HG02943 (cell line): ENCODE data around the gene MS4A15.
"Not testable (repeated sequence)": the region's sequence is repeated elsewhere in the genome, so short reads cannot be mapped to it uniquely, and the experiment has no call there.

Experiments used
- ATAC-seq: cut with Tn5 transposase; IDR thresholded peaks from one replicate; pipeline ENCODE4 v1.9.1; 2021; ENCODE audit warnings: mild to moderate bottlenecking, low read depth, moderate library complexity; ENCODE audit not compliant: unreplicated experiment

MS4A15 gene

GRCh38 chr11:60756307-60757032, at the start of gene MS4A15:
Gene MS4A15 (plus strand): TSS chr11:60756867. CDS start chr11:60763734, 6,867 bp downstream.
- no peak for ATAC-seq

GRCh38 chr11:60706931-60707330, 49.7 kb upstream of the MS4A15 start:
- no peak for ATAC-seq

- no peak for ATAC-seq
These were observed 46.2 kb upstream of the MS4A15 start for GRCh38 chr11:60710482-60710881.

- ATAC-seq, result no peak
These were observed 45.4 kb upstream of the MS4A15 start for GRCh38 chr11:60711276-60711675.

GRCh38 chr11:60713423-60713822, 43.2 kb upstream of the MS4A15 start:
- not testable (repeated sequence) for ATAC-seq

GRCh38 chr11:60717956-60718355, 38.7 kb upstream of the MS4A15 start:
- ATAC-seq, result no peak

- ATAC-seq, result no peak
These were observed 37.9 kb upstream of the MS4A15 start for GRCh38 chr11:60718524-60719316.

GRCh38 chr11:60719391-60719790, 37.3 kb upstream of the MS4A15 start:
- ATAC-seq, result no peak

- ATAC-seq, result no peak
These were observed 36.2 kb upstream of the MS4A15 start for GRCh38 chr11:60720460-60720859.

- no peak for ATAC-seq
These were observed 32.2 kb upstream of the MS4A15 start, which contains the start of gene MS4A18 for GRCh38 chr11:60724420-60724819. Gene MS4A18 (plus strand): TSS chr11:60724720.

GRCh38 chr11:60725592-60725991, 31.1 kb upstream of the MS4A15 start:
- ATAC-seq, result no peak

GRCh38 chr11:60731586-60731985, 25.1 kb upstream of the MS4A15 start:
- ATAC-seq, result no peak

- ATAC-seq, result no peak
These were observed 22.4 kb upstream of the MS4A15 start for GRCh38 chr11:60734279-60734678.

GRCh38 chr11:60739114-60739513, 17.6 kb upstream of the MS4A15 start:
- no peak for ATAC-seq

- ATAC-seq, result no peak
These were observed 16.1 kb upstream of the MS4A15 start for GRCh38 chr11:60740573-60740972.

GRCh38 chr11:60741421-60741820, 15.2 kb upstream of the MS4A15 start:
- no peak for ATAC-seq

- no peak for ATAC-seq
These were observed 13.6 kb upstream of the MS4A15 start for GRCh38 chr11:60743058-60743457.

- ATAC-seq, result no peak
These were observed 12.6 kb upstream of the MS4A15 start for GRCh38 chr11:60744114-60744513.

- no peak for ATAC-seq
These were observed 9.3 kb upstream of the MS4A15 start for GRCh38 chr11:60747359-60747873.

GRCh38 chr11:60748225-60748624, 8.4 kb upstream of the MS4A15 start:
- no peak for ATAC-seq

GRCh38 chr11:60748821-60749220, 7.8 kb upstream of the MS4A15 start:
- no peak for ATAC-seq

- no peak for ATAC-seq
These were observed 5.8 kb upstream of the MS4A15 start for GRCh38 chr11:60750911-60751310.
